Activated gamma-delta T cell treated with anti-CD3 and anti-CD28 coated beads, Interleukin-2, amount 50 U/mL, for 16 hours (primary cell): ENCODE results near the gene GLOD4.
"Not testable (repeated sequence)": the region's sequence is repeated elsewhere in the genome, so short reads cannot be mapped to it uniquely, and the experiment has no call there.

Experiments
- DNase-seq: peaks from one replicate; pipeline ENCODE4 v3.0.0-alpha.2; 2020; ENCODE audit warnings: low read depth

GLOD4 gene, protein sequence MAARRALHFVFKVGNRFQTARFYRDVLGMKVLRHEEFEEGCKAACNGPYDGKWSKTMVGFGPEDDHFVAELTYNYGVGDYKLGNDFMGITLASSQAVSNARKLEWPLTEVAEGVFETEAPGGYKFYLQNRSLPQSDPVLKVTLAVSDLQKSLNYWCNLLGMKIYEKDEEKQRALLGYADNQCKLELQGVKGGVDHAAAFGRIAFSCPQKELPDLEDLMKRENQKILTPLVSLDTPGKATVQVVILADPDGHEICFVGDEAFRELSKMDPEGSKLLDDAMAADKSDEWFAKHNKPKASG

DNA sequence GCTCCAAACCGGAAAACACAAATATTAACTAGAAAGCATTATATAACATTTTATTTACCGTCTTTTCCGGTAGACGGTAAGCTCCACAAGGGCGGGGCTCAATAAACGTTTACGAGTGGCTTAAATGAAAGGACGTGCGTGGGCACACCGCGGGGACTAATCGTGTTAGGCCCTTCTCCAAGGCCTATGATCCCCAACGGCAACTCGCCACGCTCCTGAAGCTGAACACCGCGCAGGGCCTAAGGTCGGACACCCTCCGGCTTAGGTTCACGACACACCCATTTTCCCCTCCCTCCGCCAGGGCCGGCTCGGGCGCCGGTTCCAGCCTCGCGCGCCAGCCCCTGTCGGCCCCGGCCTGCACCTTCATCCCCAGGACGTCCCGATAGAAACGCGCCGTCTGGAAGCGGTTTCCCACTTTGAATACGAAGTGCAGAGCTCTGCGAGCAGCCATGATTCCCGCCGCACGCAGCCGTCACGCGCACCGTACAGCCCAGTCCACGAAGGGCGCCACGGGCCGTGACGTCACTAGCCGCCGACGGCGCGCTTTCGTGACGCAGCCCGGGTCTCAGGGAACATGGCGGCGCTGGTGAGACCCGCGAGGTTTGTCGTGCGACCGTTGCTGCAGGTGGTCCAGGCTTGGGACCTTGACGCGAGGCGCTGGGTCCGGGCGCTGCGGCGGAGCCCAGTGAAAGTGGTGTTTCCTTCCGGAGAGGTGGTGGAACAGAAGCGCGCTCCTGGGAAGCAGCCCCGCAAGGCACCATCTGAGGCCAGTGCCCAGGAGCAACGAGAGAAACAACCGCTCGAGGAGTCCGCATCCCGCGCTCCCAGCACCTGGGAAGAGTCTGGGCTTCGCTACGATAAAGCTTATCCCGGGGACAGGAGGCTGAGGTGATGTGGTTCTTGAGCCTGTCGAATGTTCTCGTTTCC lies at the start of gene GLOD4, which contains the start of gene MRM3:
Gene GLOD4 (minus strand): TSS at position 476 of the 927 bp plus-strand sequence. CDS start 25 bp downstream, at position 451.
Gene MRM3 (plus strand): TSS at position 549 of the 927 bp plus-strand sequence. CDS start 26 bp downstream, at position 575.
- DNase-seq, result peak; percentile 90

GRCh38 chr17:830950-831349 lies 48.9 kb upstream of the GLOD4 start:
- DNase-seq, result no peak

- no peak for DNase-seq
Observed at GRCh38 chr17:830381-830780, 48.3 kb upstream of the GLOD4 start.

DNA sequence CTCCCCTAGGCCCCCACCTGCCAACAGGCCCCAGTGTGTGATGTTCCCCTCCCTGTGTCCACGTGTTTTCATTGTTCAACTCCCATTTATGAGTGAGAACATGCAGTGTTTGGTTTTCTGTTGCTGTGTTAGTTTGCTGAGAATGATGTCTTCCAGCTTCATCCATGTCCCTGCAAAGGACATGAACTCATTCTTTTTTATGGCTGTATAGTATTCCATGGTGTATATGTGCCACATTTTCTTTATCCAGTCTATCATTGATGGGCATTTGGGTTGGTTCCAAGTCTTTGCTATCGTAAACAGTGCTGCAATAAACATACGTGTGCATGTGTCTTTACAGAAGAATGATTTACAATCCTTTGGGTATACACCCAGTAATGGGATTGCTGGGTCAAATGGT lies 47.5 kb upstream of the GLOD4 start:
- DNase-seq, result not testable (repeated sequence)

DNA sequence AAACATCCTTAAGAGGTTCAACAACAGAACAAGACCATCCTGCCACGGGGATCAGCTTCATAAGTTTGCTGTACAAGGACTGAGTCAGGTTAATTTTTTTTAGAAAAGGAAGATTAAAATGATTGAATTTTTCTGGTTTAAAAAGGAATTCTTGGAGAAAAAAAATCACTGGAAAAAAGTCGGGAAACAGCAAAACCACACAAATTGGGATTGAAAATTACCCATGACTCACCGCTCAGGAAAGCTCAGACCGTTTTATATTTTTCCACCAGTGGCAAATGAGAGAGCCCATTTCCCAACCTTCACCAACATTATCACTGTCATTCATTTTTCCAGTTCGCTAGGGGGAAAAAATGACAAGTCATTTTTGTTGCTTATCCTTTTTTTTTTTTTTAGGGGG lies 46.7 kb upstream of the GLOD4 start:
- no peak for DNase-seq

- DNase-seq, result no peak
Observed at GRCh38 chr17:826778-827177, 44.7 kb upstream of the GLOD4 start.

GRCh38 chr17:825216-825615 lies 43.1 kb upstream of the GLOD4 start:
- no peak for DNase-seq

- DNase-seq, result no peak
Observed at GRCh38 chr17:824378-824777, 42.3 kb upstream of the GLOD4 start.

- no peak for DNase-seq
Observed at GRCh38 chr17:823501-823902, 41.4 kb upstream of the GLOD4 start.

- no peak for DNase-seq
Observed at GRCh38 chr17:819251-819650, 37.2 kb upstream of the GLOD4 start.

DNA sequence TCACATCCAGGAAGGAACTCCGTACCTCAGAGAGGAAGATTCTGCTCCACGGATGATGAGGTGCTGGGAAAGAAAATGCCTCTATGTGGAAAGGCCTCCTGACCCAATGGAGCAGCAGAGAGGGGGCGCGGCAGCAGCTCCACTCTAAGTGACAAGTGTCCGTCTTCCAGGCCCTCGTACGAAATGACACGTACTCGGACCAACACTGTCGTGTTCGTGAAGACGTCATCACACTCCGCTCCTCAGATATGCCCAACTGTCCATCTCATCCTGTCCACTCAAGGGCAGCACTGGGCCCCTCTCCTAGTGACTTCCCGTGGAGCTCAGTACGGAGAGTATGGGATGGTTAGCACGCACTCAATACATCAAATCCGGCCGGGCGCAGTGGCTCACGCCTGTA lies 32.3 kb upstream of the GLOD4 start:
- DNase-seq, result no peak

GRCh38 chr17:812638-813204 lies 30.6 kb upstream of the GLOD4 start:
- no peak for DNase-seq

GRCh38 chr17:811051-811784 lies 29.1 kb upstream of the GLOD4 start:
- no peak for DNase-seq

GRCh38 chr17:807523-808294 lies 25.6 kb upstream of the GLOD4 start:
- no peak for DNase-seq

- DNase-seq, result no peak
Observed at GRCh38 chr17:806781-807522, 24.9 kb upstream of the GLOD4 start.

DNA sequence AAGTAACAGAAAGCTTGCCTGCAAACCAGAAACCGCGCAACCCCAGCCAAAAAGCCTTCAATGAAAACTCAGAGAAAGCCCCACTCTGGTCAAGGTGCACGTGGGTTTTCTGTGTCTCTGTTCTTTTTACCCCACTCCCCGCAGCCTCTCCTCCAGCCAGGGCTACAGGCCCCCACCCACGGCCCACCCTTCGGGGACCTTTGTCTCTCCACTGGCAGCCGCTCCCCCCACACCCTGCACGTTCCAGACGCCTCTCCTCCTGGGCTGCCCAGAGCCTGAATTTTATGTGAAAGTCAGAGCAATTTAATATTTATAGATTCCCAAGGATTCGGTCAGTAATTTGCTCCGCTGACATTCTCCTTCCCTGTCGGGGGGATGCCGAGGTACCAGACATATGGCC lies 24.3 kb upstream of the GLOD4 start:
- no peak for DNase-seq

DNA sequence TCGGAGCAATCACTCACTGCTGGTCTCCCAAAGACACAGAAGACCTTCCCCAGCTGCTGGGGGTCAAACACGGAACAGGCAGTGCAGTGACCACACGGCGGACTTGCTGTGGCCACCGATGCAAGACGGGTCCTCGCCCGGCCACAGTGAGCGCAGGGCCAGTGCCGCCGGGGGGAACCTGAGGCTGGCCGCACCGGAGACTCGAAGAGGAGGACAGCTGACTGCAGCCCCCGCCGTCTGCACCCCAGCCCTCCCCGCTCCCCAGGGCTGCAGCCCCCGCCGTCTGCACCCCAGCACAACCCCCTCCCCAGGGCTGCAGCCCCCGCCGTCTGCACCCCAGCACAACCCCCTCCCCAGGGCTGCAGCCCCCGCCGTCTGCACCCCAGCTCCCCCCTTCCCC lies 23.8 kb upstream of the GLOD4 start:
- not testable (repeated sequence) for DNase-seq

DNA sequence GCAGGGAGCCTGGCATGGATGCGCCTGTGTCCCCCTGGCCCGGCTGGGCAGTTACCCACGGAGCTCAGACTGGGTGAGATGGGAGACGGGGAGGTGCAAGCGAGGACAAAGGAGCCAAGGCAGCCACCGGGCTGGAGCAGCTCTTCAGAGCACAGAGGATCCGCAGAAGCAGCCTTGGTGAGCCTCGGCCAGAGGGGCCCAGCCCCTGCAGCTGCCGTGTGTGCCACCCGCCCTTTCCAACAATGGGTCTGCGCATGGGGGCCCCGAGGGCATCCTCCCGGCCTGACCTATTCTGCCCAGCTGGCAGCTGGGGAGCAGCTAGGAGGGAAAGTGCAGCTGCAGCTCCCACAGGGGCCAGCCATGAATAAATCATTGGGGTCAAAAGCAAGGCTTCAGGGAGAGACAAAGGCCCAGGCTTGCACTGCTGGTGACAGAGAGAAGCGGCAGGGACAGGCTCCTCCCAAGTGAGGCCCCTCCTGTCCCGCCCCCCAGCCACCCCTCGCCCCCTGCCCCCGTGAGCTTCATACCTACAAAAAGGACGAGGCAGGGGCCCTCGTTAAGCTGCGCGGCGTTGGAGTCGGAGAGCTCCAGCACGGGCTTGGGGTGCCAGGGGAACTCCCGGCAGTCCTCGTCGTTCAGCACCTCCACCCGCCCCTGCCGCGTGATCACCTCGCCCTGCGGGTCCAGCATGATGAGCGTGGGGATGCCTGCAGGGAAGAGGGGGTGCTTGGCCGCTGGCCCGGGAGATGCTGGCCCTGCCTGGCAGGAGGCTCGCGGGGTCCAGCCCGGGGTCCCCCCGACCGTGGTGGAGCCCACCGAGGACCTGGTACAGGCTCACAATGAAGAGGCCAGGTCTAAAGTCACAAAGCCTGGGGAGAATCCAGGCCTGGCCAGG lies 22.7 kb upstream of the GLOD4 start:
- no peak for DNase-seq
